NCI-H2171 (cell line): ENCODE measurements around the gene IRAK3.
"Not testable (repeated sequence)": the region's sequence is repeated elsewhere in the genome, so short reads cannot be mapped to it uniquely, and the experiment has no call there.

ENCODE experiments used
- DNase-seq: peaks from one replicate; lab custom pipeline; 2025; lab: John Stamatoyannopoulos, UW

The IRAK3 gene

GRCh38 chr12:66258011-66258410 is 69.0 kb downstream of the IRAK3 start:
- no peak for DNase-seq

GRCh38 chr12:66262737-66263136 is 73.7 kb downstream of the IRAK3 start:
- no peak for DNase-seq

GRCh38 chr12:66268562-66268961 is 79.5 kb downstream of the IRAK3 start:
- DNase-seq, result no peak

GRCh38 chr12:66269142-66269541 is 80.1 kb downstream of the IRAK3 start:
- DNase-seq, result no peak

DNA sequence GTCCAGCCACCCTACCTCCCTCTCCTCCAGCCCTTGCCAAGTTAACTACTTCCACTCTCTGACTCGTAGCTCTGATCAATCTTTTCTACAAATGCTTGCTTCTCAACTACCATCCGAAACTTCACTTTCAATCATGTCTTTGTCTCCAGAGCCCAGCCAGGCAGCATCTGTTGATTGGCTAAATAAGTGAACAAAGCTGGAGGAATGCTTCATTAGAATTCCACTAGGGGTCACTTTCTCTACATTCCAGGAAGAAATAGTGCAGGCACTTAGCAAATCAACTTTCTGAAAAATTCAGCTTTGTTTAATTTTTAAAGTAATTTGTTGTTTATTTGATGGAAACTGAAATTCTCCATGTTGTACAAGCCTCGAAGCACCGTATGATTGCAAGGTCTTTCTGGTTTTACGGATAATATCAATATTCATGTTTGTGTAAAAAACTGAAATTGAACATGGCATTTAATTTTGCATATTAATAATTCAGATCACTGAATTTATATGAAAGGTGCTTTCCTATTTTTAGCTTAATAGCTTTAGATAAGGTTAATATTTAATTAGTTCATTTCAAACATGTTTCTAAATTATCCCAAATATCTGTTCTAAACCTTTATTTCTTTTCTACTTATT is 80.9 kb downstream of the IRAK3 start:
- DNase-seq, result peak; percentile 4

DNA sequence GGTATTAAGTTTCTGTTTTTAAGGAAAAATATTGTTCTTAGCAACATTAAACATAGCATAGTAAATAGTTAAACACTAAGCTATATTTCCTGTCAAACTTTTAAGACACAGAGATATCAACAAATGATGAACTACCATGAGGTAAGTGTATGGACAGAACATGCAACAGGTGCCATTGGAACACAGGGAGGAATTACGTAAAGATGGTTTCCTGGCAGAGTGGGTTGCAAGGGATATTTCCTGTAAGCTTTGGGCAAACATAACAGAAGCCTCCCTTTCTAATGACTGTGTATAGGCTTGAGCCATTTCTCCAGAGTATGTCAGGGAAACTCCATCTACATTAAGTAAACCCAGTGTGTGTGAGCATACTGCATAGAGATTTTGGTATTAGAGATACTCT is 81.6 kb downstream of the IRAK3 start:
- DNase-seq, result no peak

DNA sequence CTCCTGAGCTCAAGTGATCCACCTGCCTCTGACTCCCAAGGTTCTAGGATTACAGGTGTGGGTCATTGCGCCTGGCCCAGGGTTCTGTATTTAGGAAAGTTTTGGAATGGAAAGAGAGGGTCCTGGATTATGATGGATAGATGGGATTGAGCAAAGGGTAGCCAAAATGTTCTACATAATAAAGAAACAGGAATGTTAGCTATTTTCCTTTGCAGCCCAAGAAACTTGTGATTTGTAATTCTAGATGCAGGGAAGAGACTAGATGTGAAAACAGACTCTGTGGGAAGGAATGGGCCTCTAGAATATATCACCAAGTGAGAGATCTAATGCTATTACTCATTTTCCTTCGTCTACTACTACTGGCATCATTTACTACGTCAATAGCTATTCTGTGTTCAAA is 83.6 kb downstream of the IRAK3 start:
- no peak for DNase-seq

DNA sequence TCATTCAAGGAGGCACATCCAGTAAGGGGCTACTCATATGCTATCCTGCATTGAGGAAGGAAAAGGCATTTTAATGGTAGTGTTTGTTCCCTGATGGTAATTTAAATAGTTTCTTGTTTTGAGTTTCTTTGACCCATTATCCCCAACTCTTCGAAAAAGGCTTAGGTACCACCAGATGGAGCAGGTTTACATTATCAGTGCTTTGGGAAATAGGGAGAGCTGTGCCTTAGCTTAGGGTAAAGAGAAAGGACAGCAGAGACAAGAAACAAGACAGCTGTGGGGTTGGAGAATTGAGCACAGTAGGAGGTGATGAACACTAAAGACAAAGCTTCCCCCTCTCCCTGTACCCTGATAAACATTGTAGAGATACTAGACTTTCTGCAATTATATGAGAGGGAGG is 84.1 kb downstream of the IRAK3 start:
- no peak for DNase-seq

DNA sequence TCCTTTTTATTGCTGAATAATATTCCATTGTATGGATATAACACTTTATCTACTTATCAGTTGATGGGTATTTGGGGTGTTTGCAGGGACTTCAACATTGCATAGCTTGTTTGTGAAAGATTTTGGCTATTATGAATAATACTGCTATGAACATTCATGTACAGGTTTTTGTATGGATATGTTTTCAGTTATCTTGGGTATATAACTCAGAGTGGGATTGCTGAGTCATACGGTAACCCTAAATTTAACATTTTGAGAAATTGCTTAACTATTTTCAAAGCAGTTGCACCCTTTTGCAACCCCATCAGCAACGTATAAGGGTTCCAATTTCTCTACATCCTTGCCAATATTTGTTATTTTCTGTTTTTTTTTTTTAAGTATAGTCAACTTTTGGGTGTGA is 86.0 kb downstream of the IRAK3 start:
- no peak for DNase-seq

- DNase-seq, result peak; percentile 1
Observed at GRCh38 chr12:66279123-66279712, 90.2 kb downstream of the IRAK3 start.

GRCh38 chr12:66280561-66280960 is 91.5 kb downstream of the IRAK3 start:
- DNase-seq, result no peak

- DNase-seq, result no peak
Observed at GRCh38 chr12:66282244-66282643, 93.2 kb downstream of the IRAK3 start.

GRCh38 chr12:66287275-66287674 is 98.3 kb downstream of the IRAK3 start:
- DNase-seq, result no peak

- DNase-seq, result no peak
Observed at GRCh38 chr12:66288121-66288520, 99.1 kb downstream of the IRAK3 start.

- no peak for DNase-seq
Observed at GRCh38 chr12:66289485-66289884, 100.5 kb downstream of the IRAK3 start.

GRCh38 chr12:66290716-66291200 is 101.7 kb downstream of the IRAK3 start:
- no peak for DNase-seq

DNA sequence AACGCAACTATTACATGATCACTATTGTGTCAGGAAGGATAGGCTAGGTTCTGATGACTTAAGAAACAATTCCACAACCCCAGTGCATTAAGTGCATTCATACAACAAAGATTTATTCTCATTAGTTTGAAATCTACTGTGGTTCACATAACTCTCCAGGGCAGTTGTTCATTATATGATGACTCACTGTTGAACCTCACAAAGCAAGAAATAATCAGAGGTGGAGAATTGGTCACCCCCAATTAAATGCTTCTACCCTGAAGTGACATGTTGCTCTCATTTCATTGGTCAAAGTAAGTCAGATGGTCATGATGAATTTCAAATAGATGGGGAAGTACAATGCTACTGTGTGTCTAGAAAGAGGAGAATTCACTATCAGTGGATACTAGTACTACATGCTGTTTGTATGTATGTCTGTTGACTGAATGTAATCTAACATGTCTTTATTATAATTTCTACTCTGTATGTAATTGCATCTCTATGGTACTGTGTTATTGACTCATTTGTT is 107.2 kb downstream of the IRAK3 start:
- no peak for DNase-seq

- no peak for DNase-seq
Observed at GRCh38 chr12:66297080-66297479, 108.1 kb downstream of the IRAK3 start.

DNA sequence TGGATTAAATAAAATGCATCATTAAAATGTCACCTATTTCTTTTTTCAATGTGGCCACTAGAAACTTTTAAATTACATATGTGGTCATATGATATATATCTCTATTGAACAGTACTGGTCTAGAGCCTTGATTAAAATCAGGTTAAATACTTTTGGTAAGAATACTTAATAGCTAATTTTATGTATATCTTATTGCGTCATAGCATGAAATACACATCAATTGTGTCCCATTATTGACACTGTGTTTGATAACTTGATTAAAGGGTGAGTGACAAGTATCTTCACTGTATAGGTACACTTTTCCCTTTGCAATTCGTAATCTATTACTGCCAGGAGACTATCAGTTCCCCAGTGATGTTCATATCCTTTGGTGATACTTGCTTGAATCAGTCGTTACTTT is 108.9 kb downstream of the IRAK3 start:
- no peak for DNase-seq

- DNase-seq, result peak; percentile 97
Observed at GRCh38 chr12:66301944-66302826, 113.2 kb downstream of the IRAK3 start, which contains the start of gene HELB. HELB (plus strand) TSS chr12:66302493; CDS start chr12:66302604, 111 bp downstream.

GRCh38 chr12:66302827-66303169 is 113.8 kb downstream of the IRAK3 start:
- no peak for DNase-seq

GRCh38 chr12:66303316-66303804 is 114.3 kb downstream of the IRAK3 start:
- DNase-seq, result not testable (repeated sequence)
